ENCODE measurements around the gene KIF12. TPM values are rescaled to one million over a fixed set of nuclear protein-coding genes. Genes with fewer than 3 reads are reported as not detected.
A peak's percentile ranks its signal among the peaks of the same experiment; 100 is the strongest.

The KIF12 gene
- total and polyA plus RNA-seq, 4 donors: 0.59 to 9.0 (median 4.9) TPM

DNA sequence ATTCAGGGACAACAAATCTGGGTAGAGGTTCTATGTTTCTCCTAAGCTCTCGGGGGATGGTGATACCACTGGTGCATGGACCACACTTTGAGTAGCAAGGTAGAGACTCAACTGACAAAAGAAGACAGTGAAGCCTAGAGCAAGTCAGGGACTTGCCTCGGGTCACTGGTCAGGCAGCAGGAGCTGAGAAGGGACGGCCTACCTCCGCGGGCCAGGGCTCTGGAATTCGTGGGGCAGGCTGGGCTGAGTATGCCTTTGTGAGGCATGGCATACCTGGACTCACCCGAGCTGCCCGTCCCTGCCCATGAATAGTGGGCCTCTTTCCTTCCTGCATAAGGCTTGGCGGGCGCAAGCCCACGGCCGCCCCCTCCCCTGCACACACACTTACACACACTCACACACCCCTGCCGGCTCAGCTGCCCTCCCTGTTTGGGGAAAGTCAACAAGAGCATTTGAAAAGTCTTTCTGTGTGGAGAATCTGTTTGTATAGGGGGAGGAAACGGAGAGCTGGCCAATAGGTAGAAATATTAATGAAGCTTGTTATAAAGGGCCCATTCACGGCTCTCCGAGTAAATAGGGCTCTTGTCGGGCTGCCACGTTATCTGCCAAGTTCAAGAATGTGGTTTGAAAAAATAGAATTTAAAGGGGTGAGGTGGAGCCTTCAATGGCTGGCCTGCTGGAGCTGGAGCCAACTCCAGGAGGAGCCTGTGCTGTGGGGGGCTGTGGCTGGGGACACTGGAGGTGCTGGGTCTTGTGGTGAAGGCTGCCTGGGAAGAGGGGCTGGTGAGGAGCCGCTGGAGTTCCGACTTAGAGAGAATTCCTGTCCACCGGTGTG lies 19.1 kb upstream of the KIF12 start:
- Histone ChIP-seq H3K36me3 (ENCODE audit: control insufficient read depth, insufficient read depth, low read length) (no peaks in the 10 kb centered on the region), H3K4me1 (ENCODE audit: control insufficient read depth, insufficient read depth, low read length) (peaks cover 40% of the 10 kb centered on the region), H3K9me3 (ENCODE audit: control insufficient read depth, insufficient read depth, low read length) (no peaks in the 10 kb centered on the region), H3K27ac (ENCODE audit: low read depth, low read length) (peak overlapping the region; percentile 44), H3K27me3 (ENCODE audit: control insufficient read depth, insufficient read depth, low read length) (peaks cover 3% of the 10 kb centered on the region), H3K4me3 (ENCODE audit: low read depth, low read length) (no peak overlapping the region)
- peak in 5 of 6 donors; percentile 33 to 87 (median 51) for DNase-seq (ENCODE audit: low read depth in 4 of 6, low spot score in 6 of 6)
- 23% methylated on average over 17 of the region's 21 CpGs for whole genome bisulfite sequencing (ENCODE audit: insufficient coverage)

DNA sequence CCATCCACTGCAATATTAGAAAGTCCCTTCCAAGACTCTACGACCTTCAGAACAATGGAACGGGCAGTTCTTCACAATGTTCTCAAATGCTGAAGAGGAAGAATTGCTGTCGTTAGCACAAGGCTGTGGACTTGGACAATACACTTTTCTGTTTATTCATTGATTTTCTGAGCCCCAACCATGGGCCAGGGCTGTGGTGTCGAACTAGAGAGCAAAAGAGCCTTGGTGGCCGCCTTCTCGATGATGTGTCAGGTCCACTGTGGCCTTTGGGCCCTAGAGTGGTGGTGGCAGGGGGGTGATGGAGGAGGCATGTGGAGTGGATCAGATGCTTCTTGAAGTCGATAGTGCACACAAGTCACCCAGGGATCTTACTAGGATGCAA lies 18.5 kb upstream of the KIF12 start:
- Histone ChIP-seq H3K4me1 (ENCODE audit: control insufficient read depth, insufficient read depth, low read length) (peaks cover 42% of the 10 kb centered on the region), H3K9me3 (ENCODE audit: control insufficient read depth, insufficient read depth, low read length) (no peaks in the 10 kb centered on the region), H3K27me3 (ENCODE audit: control insufficient read depth, insufficient read depth, low read length) (peaks cover 8% of the 10 kb centered on the region), H3K36me3 (ENCODE audit: control insufficient read depth, insufficient read depth, low read length) (no peaks in the 10 kb centered on the region), H3K4me3 (ENCODE audit: low read depth, low read length) (no peak overlapping the region), H3K27ac (ENCODE audit: low read depth, low read length) (peak overlapping the region; percentile 44)
- 76% methylated on average over 7 of the region's 7 CpGs for WGBS (ENCODE audit: insufficient coverage)
- no peak for DNase-seq (ENCODE audit: low read depth in 4 of 6, low spot score in 6 of 6)

- 85% methylated on average over 12 of the region's 12 CpGs for WGBS (ENCODE audit: insufficient coverage)
- no peak for DNase-seq (ENCODE audit: low read depth in 4 of 6, low spot score in 6 of 6)
- peaks cover 37% of the 10 kb centered on the region for H3K4me1 ChIP-seq (ENCODE audit: control insufficient read depth, insufficient read depth, low read length)
Measured at GRCh38 chr9:114116126-114116747, 17.1 kb upstream of the KIF12 start.

GRCh38 chr9:114115654-114116125 lies 16.6 kb upstream of the KIF12 start:
- Histone ChIP-seq H3K27ac (ENCODE audit: low read depth, low read length) (no peak overlapping the region), H3K4me3 (ENCODE audit: low read depth, low read length) (no peak overlapping the region), H3K4me1 (ENCODE audit: control insufficient read depth, insufficient read depth, low read length) (peaks cover 37% of the 10 kb centered on the region), H3K9me3 (ENCODE audit: control insufficient read depth, insufficient read depth, low read length) (no peaks in the 10 kb centered on the region), H3K27me3 (ENCODE audit: control insufficient read depth, insufficient read depth, low read length) (peaks cover 9% of the 10 kb centered on the region), H3K36me3 (ENCODE audit: control insufficient read depth, insufficient read depth, low read length) (no peaks in the 10 kb centered on the region)
- 73% methylated on average over 4 of the region's 9 CpGs for WGBS (ENCODE audit: insufficient coverage)
- DNase-seq (ENCODE audit: low read depth in 4 of 6, low spot score in 6 of 6): no peak

More at GRCh38 chr9:114116126-114116747, 17.1 kb upstream of the KIF12 start:
- Histone ChIP-seq H3K4me3 (ENCODE audit: low read depth, low read length) (no peak overlapping the region), H3K27me3 (ENCODE audit: control insufficient read depth, insufficient read depth, low read length) (peaks cover 9% of the 10 kb centered on the region), H3K27ac (ENCODE audit: low read depth, low read length) (no peak overlapping the region), H3K36me3 (ENCODE audit: control insufficient read depth, insufficient read depth, low read length) (no peaks in the 10 kb centered on the region), H3K9me3 (ENCODE audit: control insufficient read depth, insufficient read depth, low read length) (no peaks in the 10 kb centered on the region)

DNA sequence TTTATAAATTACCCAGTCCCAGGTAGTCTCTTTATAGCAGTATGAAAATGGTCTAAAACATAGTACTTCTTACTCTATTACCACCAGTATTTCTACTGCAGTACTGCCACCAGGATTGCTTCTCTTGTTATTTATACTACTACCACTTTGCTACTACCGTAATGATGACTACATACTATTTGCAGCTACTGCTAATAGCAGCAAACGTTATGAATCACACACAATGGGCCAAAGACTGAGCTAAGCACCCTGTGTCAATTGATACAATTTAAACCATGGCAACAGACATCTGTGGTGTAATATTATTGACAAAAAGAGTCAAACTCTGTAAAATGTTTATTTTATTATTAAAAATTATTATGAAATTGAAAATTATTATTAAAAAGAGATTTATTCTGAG lies 15.3 kb upstream of the KIF12 start:
- no peak overlapping the region for H3K4me3 ChIP-seq (ENCODE audit: low read depth, low read length)
- WGBS (ENCODE audit: insufficient coverage): no CpG with 5 or more reads among the region's 2 CpGs
- no peak overlapping the region for H3K27ac ChIP-seq (ENCODE audit: low read depth, low read length)
- no peak for DNase-seq (ENCODE audit: low read depth in 4 of 6, low spot score in 6 of 6)
- H3K9me3 ChIP-seq (ENCODE audit: control insufficient read depth, insufficient read depth, low read length): no peaks in the 10 kb centered on the region
- H3K36me3 ChIP-seq (ENCODE audit: control insufficient read depth, insufficient read depth, low read length): no peaks in the 10 kb centered on the region
- H3K4me1 ChIP-seq (ENCODE audit: control insufficient read depth, insufficient read depth, low read length): peaks cover 34% of the 10 kb centered on the region
- peaks cover 9% of the 10 kb centered on the region for H3K27me3 ChIP-seq (ENCODE audit: control insufficient read depth, insufficient read depth, low read length)

- Histone ChIP-seq H3K4me3 (ENCODE audit: low read depth, low read length) (no peak overlapping the region), H3K36me3 (ENCODE audit: control insufficient read depth, insufficient read depth, low read length) (no peaks in the 10 kb centered on the region), H3K27me3 (ENCODE audit: control insufficient read depth, insufficient read depth, low read length) (peaks cover 9% of the 10 kb centered on the region), H3K4me1 (ENCODE audit: control insufficient read depth, insufficient read depth, low read length) (peaks cover 31% of the 10 kb centered on the region), H3K9me3 (ENCODE audit: control insufficient read depth, insufficient read depth, low read length) (no peaks in the 10 kb centered on the region), H3K27ac (ENCODE audit: low read depth, low read length) (no peak overlapping the region)
- DNase-seq (ENCODE audit: low read depth in 4 of 6, low spot score in 6 of 6): peak in 2 of 6 donors; percentile 56 to 68
- WGBS (ENCODE audit: insufficient coverage): 37% methylated on average over 10 of the region's 10 CpGs
Measured at GRCh38 chr9:114112778-114113584, 13.9 kb upstream of the KIF12 start.

DNA sequence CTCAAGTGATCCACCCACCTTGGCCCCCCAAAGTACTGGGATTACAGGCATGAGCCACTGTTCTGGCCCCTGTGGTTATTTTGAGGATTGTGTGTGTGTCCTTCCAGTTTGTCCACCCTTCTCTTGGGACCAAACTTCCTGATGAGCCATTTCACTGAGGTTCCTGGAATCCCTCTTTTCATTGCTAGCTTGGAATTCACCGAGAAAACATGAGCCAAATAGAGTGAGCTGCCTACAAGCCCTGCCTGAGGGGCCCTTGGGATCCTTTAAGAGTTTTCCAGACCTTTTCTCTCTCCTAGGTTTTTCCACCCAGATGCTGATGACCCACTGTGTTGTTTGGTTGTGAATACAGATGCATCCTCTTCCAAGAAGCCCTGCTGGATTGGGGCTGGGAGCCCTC lies 13.2 kb upstream of the KIF12 start:
- Histone ChIP-seq H3K9me3 (ENCODE audit: control insufficient read depth, insufficient read depth, low read length) (no peaks in the 10 kb centered on the region), H3K27me3 (ENCODE audit: control insufficient read depth, insufficient read depth, low read length) (peaks cover 9% of the 10 kb centered on the region), H3K4me1 (ENCODE audit: control insufficient read depth, insufficient read depth, low read length) (peaks cover 31% of the 10 kb centered on the region), H3K36me3 (ENCODE audit: control insufficient read depth, insufficient read depth, low read length) (no peaks in the 10 kb centered on the region), H3K27ac (ENCODE audit: low read depth, low read length) (no peak overlapping the region), H3K4me3 (ENCODE audit: low read depth, low read length) (no peak overlapping the region)
- WGBS (ENCODE audit: insufficient coverage): 88% methylated on average over 1 of the region's 1 CpG
- DNase-seq (ENCODE audit: low read depth in 4 of 6, low spot score in 6 of 6): no peak

GRCh38 chr9:114110180-114110579 lies 11.1 kb upstream of the KIF12 start:
- Histone ChIP-seq H3K27ac (ENCODE audit: low read depth, low read length) (no peak overlapping the region), H3K9me3 (ENCODE audit: control insufficient read depth, insufficient read depth, low read length) (no peaks in the 10 kb centered on the region), H3K36me3 (ENCODE audit: control insufficient read depth, insufficient read depth, low read length) (no peaks in the 10 kb centered on the region), H3K4me1 (ENCODE audit: control insufficient read depth, insufficient read depth, low read length) (peaks cover 22% of the 10 kb centered on the region), H3K4me3 (ENCODE audit: low read depth, low read length) (no peak overlapping the region), H3K27me3 (ENCODE audit: control insufficient read depth, insufficient read depth, low read length) (peaks cover 7% of the 10 kb centered on the region)
- no peak for DNase-seq (ENCODE audit: low read depth in 4 of 6, low spot score in 6 of 6)
- WGBS (ENCODE audit: insufficient coverage): no CpG with 5 or more reads among the region's 2 CpGs

DNA sequence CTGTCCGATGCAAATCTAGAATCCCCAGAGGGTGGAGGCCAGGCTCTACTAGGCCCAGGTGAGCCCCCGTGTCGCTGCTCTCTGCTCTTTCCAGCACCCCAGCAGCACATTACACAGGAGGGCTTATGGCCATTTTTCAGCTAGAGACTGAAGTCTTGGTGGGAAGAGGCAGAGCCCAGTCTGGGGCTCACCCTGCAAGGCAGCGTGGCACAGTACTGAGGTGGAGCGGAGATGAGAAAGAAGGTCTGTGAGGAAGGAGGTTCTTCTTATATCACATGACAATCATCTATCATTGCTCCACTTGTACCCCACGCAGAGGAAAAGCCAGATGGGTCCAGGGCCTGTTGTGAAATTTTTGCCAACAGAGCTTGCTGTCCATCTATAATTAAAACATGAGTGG lies 10.0 kb upstream of the KIF12 start:
- Histone ChIP-seq H3K36me3 (ENCODE audit: control insufficient read depth, insufficient read depth, low read length) (no peaks in the 10 kb centered on the region), H3K9me3 (ENCODE audit: control insufficient read depth, insufficient read depth, low read length) (no peaks in the 10 kb centered on the region), H3K27me3 (ENCODE audit: control insufficient read depth, insufficient read depth, low read length) (peaks cover 7% of the 10 kb centered on the region), H3K4me3 (ENCODE audit: low read depth, low read length) (no peak overlapping the region), H3K4me1 (ENCODE audit: control insufficient read depth, insufficient read depth, low read length) (peaks cover 22% of the 10 kb centered on the region), H3K27ac (ENCODE audit: low read depth, low read length) (no peak overlapping the region)
- 91% methylated on average over 1 of the region's 6 CpGs for WGBS (ENCODE audit: insufficient coverage)
- no peak for DNase-seq (ENCODE audit: low read depth in 4 of 6, low spot score in 6 of 6)
